B cell (primary cell): ENCODE results near the gene SPTLC2.

ENCODE experiments used
- CTCF ChIP-seq: fragments of 200-600 bp; IDR thresholded peaks from one replicate; pipeline ENCODE4 v1.8.0; 2022; ENCODE audit warnings: antibody characterized with exemption, mild to moderate bottlenecking
- EZH2 ChIP-seq: IDR thresholded peaks from 2 replicates; pipeline ENCODE4 v1.6.1; 2012; ENCODE audit warnings: borderline replicate concordance, low read depth, mild to moderate bottlenecking, moderate library complexity, low read length; ENCODE audit not compliant: insufficient read depth, poor library complexity, severe bottlenecking

- TF ChIP-seq CTCF (no peak), EZH2 (no peak)
Measured at GRCh38 chr14:77616133-77616453, 344 bp downstream of the SPTLC2 start.
